ENCODE measurements around the gene GRM2.

DNA sequence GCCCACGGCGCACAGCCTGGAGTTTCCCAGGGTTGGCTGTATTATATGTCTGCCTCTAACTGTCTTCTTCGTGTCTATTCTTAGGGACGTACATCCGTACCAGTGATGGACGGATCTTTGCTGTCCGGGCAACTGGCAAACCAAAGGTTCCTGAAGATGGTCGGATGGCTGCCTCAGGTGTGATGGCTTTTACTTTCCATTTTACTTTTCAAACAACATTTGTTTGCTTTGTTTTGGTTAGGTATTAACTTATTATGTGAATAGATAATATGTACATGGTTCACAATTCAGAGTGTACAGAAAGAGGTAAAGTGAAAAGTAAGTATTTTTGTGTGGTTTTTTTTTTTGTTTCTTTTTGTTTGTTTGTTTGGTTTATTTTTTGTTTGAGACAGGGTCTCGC is 46.9 kb upstream of the GRM2 start:
- TF ChIP-seq CTCF (IDR thresholded peaks at IDR 0.05) (no peak), POLR2AphosphoS5 (IDR thresholded peaks at IDR 0.05) (no peak), POLR2A (IDR thresholded peaks at IDR 0.05) (no peak)
